Naive thymus-derived CD4-positive, alpha-beta T cell (primary cell): ENCODE measurements around the gene SLC34A1. TPM values are rescaled to one million over a fixed set of nuclear protein-coding genes. Genes with fewer than 3 reads are reported as not detected.

Experiments
- polyA plus RNA-seq, 2 donors: library from polyadenylated mRNA; unstranded; fragments of 300-500 nt; fragmentation: Illumina TruSeq; gene quantifications; one replicate each; pipeline ENCODE4 v1.2.3, GENCODE V29; 2021
- total RNA-seq, 6 experiments: library from RNA in 5 of 6; stranded (reverse) in 5 of 6; gene quantifications; 1 replicate in 5 of 6; 2 replicates in 1 of 6; pipeline ENCODE4 v1.2.3 and lab custom pipeline; 2021 to 2026

The SLC34A1 gene
- total and polyA plus RNA-seq, 7 experiments from 2014 or later: 0.27 to 0.29 TPM; not detected in 5

Other genes with a start within 250 kb of the SLC34A1 start
- 10 to 100 TPM; 18.0 to 47.5 (median 24.3) TPM for gene RAB24, start 80.7 kb upstream of the SLC34A1 start, total RNA-seq
- gene RAB24, start 80.7 kb upstream of the SLC34A1 start, polyA plus RNA-seq: 10 to 100 TPM; 14.9 to 17.1 TPM
- gene PRELID1, start 80.6 kb upstream of the SLC34A1 start, total RNA-seq: 100 to 1,000 TPM in 1 of 5 experiments, 10 to 100 TPM in 4; 49.0 to 172 (median 57.2) TPM
- gene PRELID1, start 80.6 kb upstream of the SLC34A1 start, polyA plus RNA-seq: 100 to 1,000 TPM; 155 to 177 TPM
- 10 to 100 TPM in 4 of 5 experiments, 1 to 10 TPM in 1; 8.8 to 39.8 (median 18.3) TPM for gene MXD3, start 72.5 kb upstream of the SLC34A1 start, total RNA-seq
- under 1 TPM; 0.63 to 0.75 TPM for gene MXD3, start 72.5 kb upstream of the SLC34A1 start, polyA plus RNA-seq
- gene LMAN2, start 32.8 kb upstream of the SLC34A1 start, total RNA-seq: 100 to 1,000 TPM in 2 of 5 experiments, 10 to 100 TPM in 3; 71.8 to 144 (median 99.7) TPM
- gene LMAN2, start 32.8 kb upstream of the SLC34A1 start, polyA plus RNA-seq: 100 to 1,000 TPM; 194 to 202 TPM
- gene RGS14, start 26.5 kb upstream of the SLC34A1 start, total RNA-seq: 100 to 1,000 TPM in 3 of 5 experiments, 10 to 100 TPM in 2; 68.4 to 196 (median 112) TPM
- 100 to 1,000 TPM in 1 of 2 donors, 10 to 100 TPM in 1; 32.9 to 100 TPM for gene RGS14, start 26.5 kb upstream of the SLC34A1 start, polyA plus RNA-seq
- not detected for gene PFN3, start 16.2 kb downstream of the SLC34A1 start, total RNA-seq
- not detected for gene PFN3, start 16.2 kb downstream of the SLC34A1 start, polyA plus RNA-seq
- 1 to 10 TPM in 1 of 5 experiments, under 1 TPM in 2, not detected in 2; 0.16 to 2.1 (median 0.34) TPM for gene F12, start 25.1 kb downstream of the SLC34A1 start, total RNA-seq
- gene F12, start 25.1 kb downstream of the SLC34A1 start, polyA plus RNA-seq: under 1 TPM in 1 of 2 donors, not detected in 1; 0.64 TPM
- gene GRK6, start 42.2 kb downstream of the SLC34A1 start, total RNA-seq: 100 to 1,000 TPM; 161 to 246 (median 200) TPM
- 100 to 1,000 TPM in 1 of 2 donors, 10 to 100 TPM in 1; 78.8 to 202 TPM for gene GRK6, start 42.2 kb downstream of the SLC34A1 start, polyA plus RNA-seq
- 10 to 100 TPM in 2 of 5 experiments, 1 to 10 TPM in 3; 6.4 to 31.8 (median 6.8) TPM for gene PRR7, start 62.4 kb downstream of the SLC34A1 start, total RNA-seq
- gene PRR7, start 62.4 kb downstream of the SLC34A1 start, polyA plus RNA-seq: 10 to 100 TPM; 11.7 to 19.4 TPM
- gene DBN1, start 89.2 kb downstream of the SLC34A1 start, total RNA-seq: 1 to 10 TPM; 1.2 to 8.8 (median 5.7) TPM
- 1 to 10 TPM in 1 of 2 donors, under 1 TPM in 1; 0.64 to 2.2 TPM for gene DBN1, start 89.2 kb downstream of the SLC34A1 start, polyA plus RNA-seq
- gene PDLIM7, start 113.2 kb downstream of the SLC34A1 start, total RNA-seq: 10 to 100 TPM in 3 of 5 experiments, 1 to 10 TPM in 2; 4.1 to 63.2 (median 11.9) TPM
- gene PDLIM7, start 113.2 kb downstream of the SLC34A1 start, polyA plus RNA-seq: 1 to 10 TPM; 2.7 to 4.5 TPM
- gene DOK3, start 125.4 kb downstream of the SLC34A1 start, total RNA-seq: 10 to 100 TPM in 1 of 5 experiments, 1 to 10 TPM in 4; 2.4 to 67.1 (median 6.0) TPM
- under 1 TPM; 0.09 to 0.25 TPM for gene DOK3, start 125.4 kb downstream of the SLC34A1 start, polyA plus RNA-seq
- gene DDX41, start 132.5 kb downstream of the SLC34A1 start, total RNA-seq: 100 to 1,000 TPM in 1 of 5 experiments, 10 to 100 TPM in 4; 65.8 to 126 (median 76.1) TPM
- gene DDX41, start 132.5 kb downstream of the SLC34A1 start, polyA plus RNA-seq: 10 to 100 TPM; 39.2 to 54.6 TPM
- gene FAM193B, start 170.1 kb downstream of the SLC34A1 start, total RNA-seq: 100 to 1,000 TPM; 102 to 275 (median 175) TPM
- gene FAM193B, start 170.1 kb downstream of the SLC34A1 start, polyA plus RNA-seq: 1 to 10 TPM; 4.1 TPM
- gene TMED9, start 207.8 kb downstream of the SLC34A1 start, total RNA-seq: 100 to 1,000 TPM in 1 of 5 experiments, 10 to 100 TPM in 4; 50.5 to 144 (median 67.5) TPM
- gene TMED9, start 207.8 kb downstream of the SLC34A1 start, polyA plus RNA-seq: 100 to 1,000 TPM in 1 of 2 donors, 10 to 100 TPM in 1; 99.7 to 103 TPM
- gene B4GALT7, start 215.7 kb downstream of the SLC34A1 start, total RNA-seq: 10 to 100 TPM; 25.4 to 42.2 (median 32.1) TPM
- gene B4GALT7, start 215.7 kb downstream of the SLC34A1 start, polyA plus RNA-seq: 10 to 100 TPM; 18.8 to 24.9 TPM